ENCODE results near the gene CD69.

Gene CD69

DNA sequence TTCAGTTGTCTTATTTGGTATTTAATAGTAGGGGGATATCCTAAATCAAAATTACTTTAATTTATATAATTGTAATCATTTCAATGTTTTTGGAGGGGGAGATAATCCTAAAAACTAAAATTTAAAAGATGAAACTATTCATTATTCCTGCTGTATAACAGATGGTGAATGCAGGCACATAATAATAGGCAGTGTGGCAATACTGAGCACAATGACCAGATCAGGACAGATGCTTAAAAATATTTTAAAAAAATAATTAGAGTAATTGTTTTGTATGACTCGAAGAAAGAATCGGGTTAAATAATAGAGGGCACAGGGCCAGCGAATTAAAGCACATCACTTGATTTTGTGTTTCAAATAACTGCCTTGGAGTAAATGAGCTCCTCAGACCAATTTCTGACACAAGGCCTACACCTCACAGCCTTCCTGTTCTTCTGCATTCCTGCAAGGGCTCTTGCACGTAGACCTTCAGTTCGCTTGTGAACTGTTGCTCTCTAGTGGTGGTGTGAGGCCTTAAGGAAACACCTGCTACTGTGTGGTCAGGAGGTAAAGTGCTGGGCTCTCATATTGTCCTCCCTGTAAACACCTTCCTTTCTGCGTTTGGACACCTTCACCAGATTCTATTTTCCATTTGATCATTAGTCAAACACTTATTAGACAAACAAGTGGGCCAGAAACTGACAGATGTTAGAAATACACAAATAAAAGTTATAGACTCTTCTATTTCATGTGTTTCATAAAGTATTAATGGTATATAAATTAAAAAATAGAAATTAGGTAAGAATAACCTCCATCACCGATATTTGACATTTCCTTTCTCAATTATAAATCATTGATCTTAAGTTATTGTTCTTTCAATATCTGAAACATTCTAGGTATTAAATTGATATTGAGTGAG, 37.3 kb upstream of the CD69 start:
- no peak overlapping the region for H3K4me3 ChIP-seq (replicated peaks in 1 of 2; ENCODE audit: low read depth in 2 of 2, low read length in 2 of 2)
- peak; percentile 65 to 79 for DNase-seq (ENCODE audit: low read depth in 2 of 2)
- TF ChIP-seq, protein P1, sequence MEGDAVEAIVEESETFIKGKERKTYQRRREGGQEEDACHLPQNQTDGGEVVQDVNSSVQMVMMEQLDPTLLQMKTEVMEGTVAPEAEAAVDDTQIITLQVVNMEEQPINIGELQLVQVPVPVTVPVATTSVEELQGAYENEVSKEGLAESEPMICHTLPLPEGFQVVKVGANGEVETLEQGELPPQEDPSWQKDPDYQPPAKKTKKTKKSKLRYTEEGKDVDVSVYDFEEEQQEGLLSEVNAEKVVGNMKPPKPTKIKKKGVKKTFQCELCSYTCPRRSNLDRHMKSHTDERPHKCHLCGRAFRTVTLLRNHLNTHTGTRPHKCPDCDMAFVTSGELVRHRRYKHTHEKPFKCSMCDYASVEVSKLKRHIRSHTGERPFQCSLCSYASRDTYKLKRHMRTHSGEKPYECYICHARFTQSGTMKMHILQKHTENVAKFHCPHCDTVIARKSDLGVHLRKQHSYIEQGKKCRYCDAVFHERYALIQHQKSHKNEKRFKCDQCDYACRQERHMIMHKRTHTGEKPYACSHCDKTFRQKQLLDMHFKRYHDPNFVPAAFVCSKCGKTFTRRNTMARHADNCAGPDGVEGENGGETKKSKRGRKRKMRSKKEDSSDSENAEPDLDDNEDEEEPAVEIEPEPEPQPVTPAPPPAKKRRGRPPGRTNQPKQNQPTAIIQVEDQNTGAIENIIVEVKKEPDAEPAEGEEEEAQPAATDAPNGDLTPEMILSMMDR (IDR thresholded peaks at IDR 0.05; ENCODE audit: low read depth, low read length): peak; percentile 59

DNA sequence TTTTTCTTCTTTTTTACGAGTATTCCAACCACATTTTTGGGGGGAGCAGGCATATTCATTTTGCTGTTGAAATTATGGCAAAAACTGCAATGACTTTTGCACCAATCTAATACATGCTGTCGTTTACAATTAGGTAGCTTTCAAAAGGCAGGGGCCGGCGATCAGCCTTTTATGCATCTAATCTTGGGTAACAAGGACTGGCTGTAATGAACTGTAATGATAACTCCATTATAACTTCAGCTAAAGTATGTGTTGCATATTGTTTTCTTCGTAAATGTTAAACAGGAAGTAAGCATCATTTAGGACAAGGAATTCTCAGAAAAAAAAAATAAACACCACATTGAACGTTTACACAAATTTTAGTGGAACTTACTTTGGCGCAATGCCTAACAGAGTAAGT, 36.3 kb upstream of the CD69 start:
- H3K4me3 ChIP-seq (replicated peaks in 1 of 2; ENCODE audit: low read depth in 2 of 2, low read length in 2 of 2): no peak overlapping the region
- TF ChIP-seq, protein P1 (IDR thresholded peaks at IDR 0.05; ENCODE audit: low read depth, low read length): no peak
- no peak for DNase-seq (ENCODE audit: low read depth in 2 of 2)

DNA sequence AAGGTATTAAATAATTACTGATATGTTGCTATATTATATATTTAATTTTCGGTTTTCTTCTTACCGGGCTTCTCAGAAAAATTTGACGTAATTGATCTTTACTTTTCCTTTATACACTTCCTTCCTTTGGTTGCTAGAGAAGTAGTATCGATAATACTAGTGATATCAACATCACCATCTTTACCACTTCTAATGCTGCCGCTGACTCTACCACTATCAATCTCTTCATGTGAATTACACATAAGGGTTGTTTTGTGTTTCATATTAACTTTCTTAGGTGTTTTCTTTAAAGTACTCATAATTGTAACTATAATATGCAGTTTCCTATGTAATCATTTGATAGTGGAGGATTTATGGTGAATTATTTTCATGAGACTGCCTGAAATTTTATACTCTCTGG, 35.6 kb upstream of the CD69 start:
- DNase-seq (ENCODE audit: low read depth in 2 of 2): no peak
- no peak overlapping the region for H3K4me3 ChIP-seq (replicated peaks in 1 of 2; ENCODE audit: low read depth in 2 of 2, low read length in 2 of 2)
- TF ChIP-seq, protein P1 (IDR thresholded peaks at IDR 0.05; ENCODE audit: low read depth, low read length): no peak

DNA sequence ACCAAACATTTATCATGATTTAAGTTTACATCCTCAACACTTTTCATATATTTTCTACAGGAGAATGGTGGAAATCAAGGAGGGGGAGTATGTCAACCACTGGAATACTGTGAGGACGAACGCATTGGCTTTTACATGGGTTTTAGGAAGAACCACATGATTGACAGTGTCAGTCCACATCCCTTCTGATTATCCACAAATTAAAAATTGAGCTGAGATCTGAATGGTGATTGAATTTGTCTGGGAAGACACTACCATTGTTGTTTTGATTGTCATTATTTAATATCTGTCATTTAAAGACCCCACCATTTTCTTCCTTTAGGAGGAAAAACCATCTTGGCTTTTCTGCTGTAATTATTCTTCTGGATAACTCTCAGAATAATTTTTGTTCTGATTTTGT, 35.2 kb upstream of the CD69 start:
- DNase-seq (ENCODE audit: low read depth in 2 of 2): no peak
- H3K4me3 ChIP-seq (replicated peaks in 1 of 2; ENCODE audit: low read depth in 2 of 2, low read length in 2 of 2): no peak overlapping the region
- TF ChIP-seq, protein P1 (IDR thresholded peaks at IDR 0.05; ENCODE audit: low read depth, low read length): no peak

DNA sequence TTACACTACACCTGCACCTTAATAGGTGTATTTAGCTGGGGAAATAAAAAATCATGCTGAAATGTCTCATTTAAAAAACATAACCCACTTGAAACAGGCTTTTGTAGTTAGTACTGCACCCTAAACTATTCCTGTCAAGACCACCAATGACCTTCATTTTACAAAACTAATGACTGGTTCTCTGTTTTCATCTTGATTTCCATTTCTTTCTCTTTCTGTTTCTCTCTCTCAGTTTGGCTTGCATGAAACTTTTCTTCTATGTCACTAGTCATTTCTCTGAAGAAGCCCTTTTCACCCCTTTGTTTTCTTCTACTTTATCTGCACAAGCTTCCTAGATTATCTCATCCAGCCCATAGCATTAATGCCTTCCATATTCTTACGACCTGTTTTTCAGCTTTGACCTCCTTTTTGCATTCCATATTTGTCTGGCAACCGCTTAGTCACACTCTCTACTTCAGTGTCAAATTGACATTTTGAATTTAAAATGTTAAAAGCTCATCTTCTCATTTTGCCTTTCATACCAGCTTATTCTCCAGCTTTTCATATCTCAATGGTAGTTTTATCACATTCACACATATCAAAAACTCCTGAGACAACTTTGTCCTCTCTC, 33.9 kb upstream of the CD69 start:
- no peak for DNase-seq (ENCODE audit: low read depth in 2 of 2)
- TF ChIP-seq, protein P1 (IDR thresholded peaks at IDR 0.05; ENCODE audit: low read depth, low read length): no peak
- no peak overlapping the region for H3K4me3 ChIP-seq (replicated peaks in 1 of 2; ENCODE audit: low read depth in 2 of 2, low read length in 2 of 2)

DNA sequence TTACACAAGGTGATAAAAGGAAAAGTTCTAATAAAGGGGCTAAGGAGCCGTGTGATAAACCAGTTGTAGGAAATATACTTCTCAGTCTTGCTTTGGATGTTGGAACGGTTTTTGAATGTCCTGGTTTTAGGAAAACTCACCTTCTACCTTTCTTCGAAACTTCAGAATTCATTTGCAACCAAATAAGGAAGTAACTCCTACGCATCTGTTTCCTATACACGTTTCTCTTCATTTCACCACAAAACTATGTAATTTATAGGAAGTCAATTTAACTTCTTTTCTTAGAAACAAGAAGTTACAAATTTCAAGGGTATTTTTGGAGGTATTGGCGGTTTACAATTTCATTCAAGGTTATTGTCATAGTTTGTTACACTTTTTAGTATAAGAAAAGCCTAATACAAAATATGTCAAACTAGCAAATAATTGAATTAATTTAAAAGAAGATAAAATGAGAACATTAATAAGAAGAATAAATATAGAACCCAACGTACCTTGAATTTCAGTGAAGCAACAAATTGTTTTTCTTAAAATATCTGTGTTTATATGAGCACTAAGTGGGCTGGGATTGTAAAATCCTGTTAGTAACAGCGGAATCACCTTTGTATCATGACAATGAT, 33.2 kb upstream of the CD69 start:
- DNase-seq (ENCODE audit: low read depth in 2 of 2): no peak
- H3K4me3 ChIP-seq (replicated peaks in 1 of 2; ENCODE audit: low read depth in 2 of 2, low read length in 2 of 2): no peak overlapping the region
- TF ChIP-seq, protein P1 (IDR thresholded peaks at IDR 0.05; ENCODE audit: low read depth, low read length): no peak
